HG03469 (cell line): ENCODE data around the gene GNG13.
"Not testable (repeated sequence)": the region's sequence is repeated elsewhere in the genome, so short reads cannot be mapped to it uniquely, and the experiment has no call there.

Experiments used
- ATAC-seq: cut with Tn5 transposase; IDR thresholded peaks from one replicate; pipeline ENCODE4 v1.9.1; 2021; ENCODE audit warnings: mild to moderate bottlenecking, moderate library complexity, moderate number of reproducible peaks; ENCODE audit not compliant: unreplicated experiment

GNG13 gene

GRCh38 chr16:781346-782010 lies 19.1 kb downstream of the GNG13 start:
- ATAC-seq: no peak

- ATAC-seq: no peak
Observed at GRCh38 chr16:780296-780695, 20.2 kb downstream of the GNG13 start.

DNA sequence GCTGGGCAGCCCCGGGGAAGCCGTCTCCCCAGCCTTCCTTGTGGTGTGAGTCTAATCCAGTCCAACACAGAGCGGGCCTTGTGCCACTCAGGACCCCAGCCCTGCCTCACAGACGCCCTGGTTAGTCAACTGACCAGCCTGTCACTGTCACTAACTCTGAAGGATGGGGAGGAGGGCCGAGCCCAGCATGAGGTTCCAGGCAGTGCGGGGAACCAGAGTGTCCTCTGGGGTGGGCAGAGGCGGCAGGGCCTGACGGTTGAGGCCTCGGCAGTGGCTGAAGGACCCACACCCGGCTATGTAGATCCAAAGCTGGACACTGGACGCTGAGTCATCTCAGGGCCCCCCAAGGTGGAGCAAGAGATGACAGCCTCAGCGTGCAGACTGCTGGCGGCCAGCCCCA lies 21.0 kb downstream of the GNG13 start:
- ATAC-seq: no peak

DNA sequence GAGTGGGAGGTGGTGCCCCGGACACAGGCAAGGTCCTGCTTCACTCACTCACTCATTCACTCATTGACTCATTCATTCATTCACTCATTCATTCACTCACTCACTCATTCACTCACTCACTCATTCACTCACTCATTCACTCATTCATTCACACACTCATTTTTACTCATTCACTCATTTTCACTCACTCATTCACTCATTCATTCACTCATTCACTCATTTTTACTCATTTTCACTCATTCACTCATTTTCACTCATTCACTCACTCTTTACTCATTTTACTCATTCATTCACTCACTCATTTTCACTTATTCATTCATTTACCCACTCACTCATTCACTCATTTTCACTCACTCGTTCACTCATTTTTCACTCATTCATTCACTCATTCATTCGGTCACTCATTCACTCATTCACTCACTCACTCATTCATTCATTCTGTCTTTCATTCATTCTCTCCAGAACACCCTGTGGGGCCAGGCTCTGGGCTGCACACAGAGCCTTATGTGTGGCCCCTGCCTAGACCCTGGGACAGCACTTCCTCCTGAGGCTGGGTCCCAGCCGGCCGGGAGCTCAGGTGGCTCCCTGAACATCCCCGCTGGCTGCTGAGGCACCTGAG lies 21.5 kb downstream of the GNG13 start:
- ATAC-seq: no peak

GRCh38 chr16:778447-778846 lies 22.1 kb downstream of the GNG13 start:
- no peak for ATAC-seq

DNA sequence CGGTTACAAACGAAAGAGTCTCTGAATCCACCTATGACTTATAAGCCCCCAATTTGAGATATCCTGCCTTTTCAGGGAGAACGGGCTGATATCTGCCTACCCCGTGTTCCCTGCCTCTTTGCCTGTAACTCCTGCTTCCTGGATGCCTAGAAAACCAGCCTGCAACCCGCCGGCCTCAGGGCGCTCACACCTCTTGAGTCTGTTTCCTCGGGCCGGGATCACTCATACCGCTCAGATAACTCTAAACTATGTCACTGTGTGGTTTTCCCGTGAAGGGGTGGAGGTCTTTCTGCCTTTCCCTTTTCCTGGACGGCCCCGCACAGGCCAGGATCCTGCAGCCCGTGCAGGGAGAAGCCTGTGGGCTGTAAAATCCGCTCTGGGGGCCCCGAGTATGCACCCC lies 22.7 kb downstream of the GNG13 start:
- no peak for ATAC-seq

GRCh38 chr16:776824-777223 lies 23.7 kb downstream of the GNG13 start:
- no peak for ATAC-seq

DNA sequence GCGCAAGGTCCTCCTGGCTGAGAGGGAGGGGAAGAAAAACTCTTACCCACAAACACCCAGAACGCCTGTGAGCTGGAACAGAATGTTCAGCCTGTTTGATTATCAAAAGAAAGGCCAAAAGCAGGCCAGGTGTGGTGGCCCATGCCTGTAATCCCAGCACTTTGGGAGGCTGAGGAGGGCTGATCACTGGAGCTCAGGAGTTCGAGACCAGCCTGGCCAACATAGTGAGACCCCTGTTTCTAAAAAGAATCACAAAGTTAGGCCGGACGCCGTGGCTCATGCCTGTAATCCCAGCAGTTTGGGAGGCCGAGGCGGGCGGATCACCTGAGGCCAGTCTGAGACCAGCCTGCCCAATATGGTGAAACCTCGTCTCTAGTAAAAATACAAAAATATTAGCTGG lies 24.2 kb downstream of the GNG13 start:
- not testable (repeated sequence) for ATAC-seq

- no peak for ATAC-seq
Observed at GRCh38 chr16:775236-775796, 25.2 kb downstream of the GNG13 start.

- ATAC-seq: no peak
Observed at GRCh38 chr16:774086-775001, 26.2 kb downstream of the GNG13 start.

DNA sequence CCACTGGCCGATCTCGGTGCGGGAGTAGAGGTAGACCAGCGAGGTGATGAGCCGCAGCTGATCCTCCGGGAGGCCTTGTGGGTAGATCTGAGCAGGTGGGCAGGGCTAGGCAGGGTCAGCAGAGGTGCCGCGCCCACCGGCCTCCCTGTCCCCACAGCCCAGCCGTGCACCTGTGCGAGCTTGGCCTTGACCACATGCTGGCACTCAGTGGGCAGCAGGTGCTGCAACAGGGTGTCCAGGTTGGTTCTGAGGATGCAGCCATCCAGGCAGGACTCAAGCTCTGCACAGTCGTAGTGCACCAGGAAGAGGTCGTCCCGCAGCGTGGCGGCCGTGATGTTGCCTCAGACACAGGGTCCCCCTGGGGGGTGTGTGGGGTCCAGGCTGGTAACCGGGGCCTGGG lies 27.6 kb downstream of the GNG13 start:
- no peak for ATAC-seq

DNA sequence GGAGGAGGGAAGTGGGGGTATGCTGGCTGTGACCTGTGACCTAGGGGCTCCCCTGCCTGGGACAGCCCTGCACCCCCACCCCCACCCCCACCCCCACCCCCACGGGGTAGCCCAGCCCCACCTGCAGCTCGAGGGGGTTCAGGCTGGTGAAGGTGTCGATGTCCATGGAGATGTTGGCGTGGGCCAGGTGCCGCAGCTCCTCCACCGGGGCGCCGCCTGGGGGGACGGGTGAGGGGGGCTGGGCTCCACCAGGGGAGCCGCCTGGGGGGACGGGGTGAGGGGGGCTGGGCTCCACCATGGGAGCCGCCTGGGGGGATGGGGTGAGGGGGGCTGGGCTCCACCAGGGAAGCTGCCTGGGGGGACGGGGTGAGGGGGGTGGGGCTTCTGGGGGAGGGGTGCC lies 30.1 kb downstream of the GNG13 start:
- no peak for ATAC-seq

DNA sequence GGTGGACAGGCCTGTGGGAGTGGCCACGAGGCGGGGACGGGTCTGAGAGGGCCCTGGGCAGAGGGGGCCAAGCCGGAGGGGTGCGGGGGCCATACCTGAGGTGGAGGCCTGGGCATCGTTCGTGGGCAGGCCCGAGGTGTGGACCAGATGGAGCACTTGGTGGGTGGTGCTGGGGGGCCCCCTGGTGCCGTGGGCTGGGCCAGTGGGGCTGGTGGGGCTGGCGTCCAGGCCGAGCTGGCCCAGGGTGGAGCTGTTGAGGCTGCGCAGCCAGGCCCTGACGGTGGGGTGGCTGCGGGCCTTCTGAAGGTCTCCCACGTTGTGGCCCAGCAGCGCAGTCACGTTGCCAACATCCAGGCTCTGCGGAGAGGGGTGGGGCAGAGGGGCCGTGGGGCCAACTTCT lies 30.6 kb downstream of the GNG13 start:
- ATAC-seq: no peak

- no peak for ATAC-seq
Observed at GRCh38 chr16:769184-769784, 31.2 kb downstream of the GNG13 start.

GRCh38 chr16:768428-768827 lies 32.1 kb downstream of the GNG13 start:
- ATAC-seq: no peak

- ATAC-seq: no peak
Observed at GRCh38 chr16:767743-768235, 32.7 kb downstream of the GNG13 start.

DNA sequence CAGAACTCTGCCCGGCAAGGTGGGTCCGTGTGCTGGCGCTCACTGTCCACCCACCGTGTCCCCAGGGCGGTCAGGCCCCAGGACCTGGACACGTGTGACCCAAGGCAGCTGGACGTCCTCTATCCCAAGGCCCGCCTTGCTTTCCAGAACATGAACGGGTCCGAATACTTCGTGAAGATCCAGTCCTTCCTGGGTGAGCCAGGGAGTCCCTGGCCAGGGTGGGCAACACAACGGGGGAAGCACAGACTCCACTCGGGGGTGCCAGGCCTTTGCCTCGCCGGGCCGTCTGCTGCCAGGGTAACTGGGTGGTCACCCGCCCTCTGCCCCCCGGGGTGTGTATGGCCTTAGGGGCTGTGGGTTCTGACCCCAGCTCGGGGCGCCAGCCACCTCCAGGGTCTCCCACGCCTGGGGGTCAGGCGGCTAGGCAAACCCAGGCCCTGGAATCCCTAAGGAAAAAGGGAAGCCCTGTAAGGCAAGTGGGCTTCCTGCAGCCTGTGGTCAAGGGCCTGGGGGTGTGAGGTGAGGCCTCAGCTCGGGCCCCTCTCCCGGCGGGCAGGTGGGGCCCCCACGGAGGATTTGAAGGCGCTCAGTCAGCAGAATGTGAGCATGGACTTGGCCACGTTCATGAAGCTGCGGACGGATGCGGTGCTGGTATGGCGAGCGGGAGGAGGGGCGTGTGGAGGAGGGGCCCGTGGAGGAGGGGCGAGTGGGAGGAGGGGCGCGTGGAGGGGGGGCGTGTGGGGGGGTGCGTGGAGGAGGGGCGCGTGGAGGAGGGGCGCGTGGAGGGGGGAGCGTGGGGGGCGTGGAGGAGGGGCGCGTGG lies 33.5 kb downstream of the GNG13 start:
- ATAC-seq: no peak

GRCh38 chr16:766008-766819 lies 34.3 kb downstream of the GNG13 start:
- no peak for ATAC-seq

GRCh38 chr16:765488-765865 lies 35.1 kb downstream of the GNG13 start:
- no peak for ATAC-seq
